Adipose tissue (tissue), 3 donors: ENCODE results near the gene PARS2. TPM values are rescaled to one million over a fixed set of nuclear protein-coding genes. Genes with fewer than 3 reads are reported as not detected.
"Not testable (repeated sequence)": the region's sequence is repeated elsewhere in the genome, so short reads cannot be mapped to it uniquely, and the experiment has no call there.

Experiments used
- H3K27ac ChIP-seq: one replicate; pipeline ENCODE4 v1.5.1; 2013; ENCODE audit warnings: low read depth, low read length
- WGBS, 3 donors: extraction: QIAGEN DNeasy Blood & Tissue Kit; methylation state at CpG; one replicate each; pipeline ENCODE4 v1.1.7; 2013; 5-methylcytosine and 5-hydroxymethylcytosine counted together
- polyA plus RNA-seq, 3 donors: library from polyadenylated mRNA; stranded (reverse); fragments of 200-250 nt; gene quantifications; one replicate each; pipeline ENCODE4 v1.2.3, GENCODE V29; 2013
- donor health status: healthy with polysubstance abuse.
- donor health status: Bipolar disorder and iron deficiency.
- donor health status: healthy.

Gene PARS2
- polyA plus RNA-seq, 3 donors = 0.11 to 2.0 (median 1.7) TPM

GRCh38 chr1:54781023-54781723, 16.9 kb upstream of the PARS2 start:
- H3K27ac ChIP-seq = no peak overlapping the region
- 33 to 61% (median 42%) methylated on average over 73 to 74 of the region's 74 CpGs for WGBS, 3 donors

- no peak overlapping the region for H3K27ac ChIP-seq
- WGBS, 3 donors = 64 to 78% (median 71%) methylated on average over 4 of the region's 4 CpGs
Measured at GRCh38 chr1:54777431-54777830, 13.1 kb upstream of the PARS2 start.

DNA sequence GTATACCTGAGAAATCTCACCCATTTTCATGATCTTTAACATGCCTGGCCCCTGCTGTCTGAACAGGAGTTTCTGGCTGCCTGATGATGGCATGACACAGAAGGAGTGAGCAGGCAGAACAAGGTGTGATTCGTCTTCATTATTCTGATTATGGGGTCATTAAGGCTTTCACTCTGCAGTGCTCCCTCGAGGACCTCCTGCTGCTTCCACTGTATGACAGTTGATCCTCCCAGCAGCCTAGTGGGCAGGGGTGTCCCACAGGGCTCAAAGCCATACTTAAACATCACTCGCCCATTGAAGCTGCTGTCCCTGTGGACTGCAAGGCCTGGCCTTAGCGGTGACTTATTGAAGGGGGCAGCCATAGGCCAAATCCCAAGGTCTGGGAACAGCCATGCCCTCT, 12.7 kb upstream of the PARS2 start:
- 65 to 78% (median 72%) methylated on average over 4 of the region's 4 CpGs for WGBS, 3 donors
- H3K27ac ChIP-seq = no peak overlapping the region

DNA sequence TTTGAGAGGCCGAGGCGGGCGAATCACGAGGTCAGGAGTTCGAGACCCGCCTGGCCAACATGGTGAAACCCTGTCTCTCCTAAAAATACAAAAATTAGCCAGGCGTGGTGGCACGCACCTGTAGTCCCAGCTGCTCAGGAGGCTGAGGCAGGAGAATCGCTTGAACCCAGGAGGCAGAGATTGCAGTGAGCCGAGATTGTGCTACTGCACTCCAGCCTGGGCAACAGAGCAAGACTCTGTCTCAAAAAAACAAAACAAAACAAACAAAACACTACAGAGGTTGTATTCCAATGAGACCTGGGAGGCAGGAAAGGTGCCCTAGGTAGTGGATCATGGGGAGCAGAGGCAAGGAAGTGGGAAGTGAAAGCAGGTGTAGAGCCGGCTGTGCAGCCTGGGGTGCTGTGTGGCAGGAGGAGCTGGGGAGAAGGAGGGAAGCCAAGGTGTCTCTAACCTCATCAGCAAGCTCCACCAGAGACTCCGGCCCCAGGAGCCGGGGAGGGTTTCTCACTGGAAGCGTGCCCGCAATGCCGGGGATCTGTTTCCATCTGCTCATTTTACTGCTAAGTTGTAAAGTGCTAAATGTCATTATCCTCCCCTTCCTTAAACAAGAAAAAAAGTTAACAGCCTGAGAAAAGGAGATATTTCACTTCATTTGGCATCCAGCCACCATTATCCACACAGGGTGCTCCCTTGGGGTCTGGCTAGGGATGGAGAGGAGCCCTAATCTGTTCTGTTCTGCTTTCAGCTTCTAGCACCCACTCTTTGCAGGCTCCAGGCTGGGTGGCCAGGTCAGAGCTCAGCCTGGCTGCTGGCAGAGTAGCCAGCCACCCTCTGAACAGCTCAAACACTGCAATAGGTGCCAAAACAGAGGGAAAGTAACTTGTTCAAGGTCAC, 11.8 kb upstream of the PARS2 start:
- WGBS, 3 donors = 71 to 79% (median 79%) methylated on average over 16 of the region's 16 CpGs
- not testable (repeated sequence) for H3K27ac ChIP-seq

- no peak overlapping the region for H3K27ac ChIP-seq
- 60 to 65% (median 63%) methylated on average over 15 of the region's 15 CpGs for WGBS, 3 donors
Measured at GRCh38 chr1:54774820-54775498, 10.6 kb upstream of the PARS2 start.

GRCh38 chr1:54772951-54773350, 8.6 kb upstream of the PARS2 start:
- H3K27ac ChIP-seq = no peak overlapping the region
- WGBS, 3 donors = 84 to 90% (median 88%) methylated on average over 2 of the region's 2 CpGs

GRCh38 chr1:54768093-54768492, 3.8 kb upstream of the PARS2 start:
- H3K27ac ChIP-seq = no peak overlapping the region
- WGBS, 3 donors = 71 to 83% (median 79%) methylated on average over 5 of the region's 5 CpGs

DNA sequence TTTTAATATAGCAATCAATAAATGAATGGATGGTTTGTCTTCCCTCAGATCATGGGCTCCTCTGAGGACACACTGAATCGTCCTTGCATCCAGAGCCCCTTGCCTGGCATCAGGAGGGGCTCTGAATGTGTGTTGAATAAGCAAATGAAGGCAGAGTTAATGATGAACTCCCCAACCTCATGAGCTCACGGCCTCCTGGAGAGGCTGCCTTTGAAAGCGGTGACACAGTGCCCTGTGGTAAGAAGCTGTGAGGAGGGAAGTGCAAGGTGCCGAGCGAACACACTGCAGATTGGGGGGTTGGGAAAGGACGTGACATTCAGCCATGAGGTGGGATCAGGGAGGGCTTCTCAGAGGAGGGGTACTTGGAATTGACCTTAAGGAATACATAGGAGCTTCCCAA, 3.2 kb upstream of the PARS2 start:
- WGBS, 3 donors = 38 to 61% (median 59%) methylated on average over 6 of the region's 6 CpGs
- no peak overlapping the region for H3K27ac ChIP-seq

GRCh38 chr1:54766726-54767125, 2.4 kb upstream of the PARS2 start:
- no peak overlapping the region for H3K27ac ChIP-seq
- 35 to 49% (median 44%) methylated on average over 4 of the region's 4 CpGs for WGBS, 3 donors

GRCh38 chr1:54764922-54765561, 719 bp upstream of the PARS2 start:
- no peak overlapping the region for H3K27ac ChIP-seq
- whole genome bisulfite sequencing, 3 donors = 62 to 63% (median 62%) methylated on average over 13 of the region's 13 CpGs

- 2 to 3% (median 2%) methylated on average over 11 of the region's 11 CpGs for WGBS, 3 donors
- no peak overlapping the region for H3K27ac ChIP-seq
Measured at GRCh38 chr1:54763816-54764132, 549 bp downstream of the PARS2 start.

GRCh38 chr1:54758678-54759348, 5.5 kb downstream of the PARS2 start:
- H3K27ac ChIP-seq = no peak overlapping the region
- 90 to 95% (median 93%) methylated on average over 20 of the region's 20 CpGs for WGBS, 3 donors

- WGBS, 3 donors = 93 to 96% (median 95%) methylated on average over 9 of the region's 9 CpGs
- no peak overlapping the region for H3K27ac ChIP-seq
Measured at GRCh38 chr1:54757833-54758232, 6.5 kb downstream of the PARS2 start.

GRCh38 chr1:54754486-54755285, 9.6 kb downstream of the PARS2 start:
- no peak overlapping the region for H3K27ac ChIP-seq
- WGBS, 3 donors = 89 to 91% (median 91%) methylated on average over 25 of the region's 25 CpGs

DNA sequence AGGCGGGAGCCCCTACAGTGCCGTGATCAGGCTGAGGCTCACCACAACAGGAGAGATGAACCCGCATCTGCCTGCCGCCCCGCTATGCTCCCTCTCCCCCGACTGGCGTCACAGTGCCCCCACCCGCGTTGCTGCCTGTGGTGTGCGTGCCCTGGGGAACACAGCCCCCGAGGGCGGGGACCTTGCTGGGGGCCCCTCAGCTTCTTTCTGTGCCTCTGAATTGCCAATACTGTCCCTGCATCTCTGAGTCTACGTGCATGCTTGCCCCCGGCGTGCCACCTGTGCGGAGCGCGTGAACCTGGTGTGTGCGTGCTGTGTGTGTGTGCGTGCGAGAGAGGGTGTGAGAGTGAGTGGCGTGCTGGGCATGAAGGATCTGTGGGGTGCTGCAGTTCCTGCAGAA, 10.3 kb downstream of the PARS2 start:
- 89 to 94% (median 91%) methylated on average over 22 of the region's 22 CpGs for WGBS, 3 donors
- no peak overlapping the region for H3K27ac ChIP-seq

DNA sequence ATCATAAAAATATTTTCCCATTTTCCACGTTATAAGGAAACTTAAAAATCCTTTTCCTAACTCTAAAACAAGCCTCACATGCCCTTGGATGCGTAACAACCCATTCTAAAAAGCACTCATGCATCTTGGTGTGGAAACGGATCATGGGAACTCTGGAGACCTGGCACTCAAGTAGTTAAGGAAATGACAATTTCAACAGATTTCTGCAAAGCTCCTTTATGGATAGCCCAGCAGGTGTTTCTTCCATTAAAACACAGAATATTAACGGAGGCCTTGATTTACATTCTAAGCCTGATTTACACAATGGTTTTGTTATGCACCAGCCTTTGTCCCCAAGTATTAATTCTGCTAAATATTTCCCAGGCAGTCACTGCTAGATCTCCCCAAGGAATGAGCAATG, 12.9 kb downstream of the PARS2 start:
- WGBS, 3 donors = 65 to 81% (median 71%) methylated on average over 4 of the region's 4 CpGs
- no peak overlapping the region for H3K27ac ChIP-seq

DNA sequence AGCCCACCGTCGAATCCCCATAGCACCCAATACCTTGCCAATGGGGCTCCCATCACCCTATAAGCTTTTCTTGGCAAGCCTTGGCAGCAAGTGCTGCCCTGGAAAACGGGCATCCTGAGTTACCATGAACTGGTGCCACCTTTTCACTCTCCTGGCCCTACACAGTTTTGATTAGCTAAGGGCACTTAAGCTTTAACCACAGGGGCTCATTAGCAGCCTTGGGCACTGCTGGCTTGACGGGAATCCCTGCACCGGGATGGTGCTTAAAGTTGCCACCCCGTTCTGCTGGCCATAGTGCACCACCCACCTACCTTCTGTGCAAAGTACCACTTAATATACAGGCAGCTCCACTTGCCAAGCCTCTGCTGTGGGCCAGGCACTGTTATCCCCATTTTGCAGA, 13.7 kb downstream of the PARS2 start:
- WGBS, 3 donors = 75 to 87% (median 77%) methylated on average over 6 of the region's 6 CpGs
- H3K27ac ChIP-seq = no peak overlapping the region
